Neural cell (in vitro differentiated cells): ENCODE results near the gene GALK1. TPM values are rescaled to one million over a fixed set of nuclear protein-coding genes. Genes with fewer than 3 reads are reported as not detected.

Experiments used
- H2AFZ ChIP-seq: fragments of 200-600, 300-800 bp; sonication (generic), shearing (Covaris generic); 2 replicates; pipeline ENCODE4 v1.6.0; 2014; ENCODE audit warnings: low read depth, mild to moderate bottlenecking, antibody characterized with exemption, low read length, moderate library complexity
- H3F3A ChIP-seq: fragments of 200-600 bp; shearing (Covaris generic); 2 replicates; pipeline ENCODE4 v1.6.1; 2016; ENCODE audit warnings: mild to moderate bottlenecking, moderate library complexity, mixed read lengths, antibody characterized with exemption, low read length; ENCODE audit not compliant: insufficient read depth, poor library complexity, severe bottlenecking
- H3K27ac ChIP-seq: fragments of 200-600, 300-800 bp; sonication (generic), shearing (Covaris generic); 2 replicates; pipeline ENCODE4 v1.5.1; 2014; ENCODE audit warnings: mild to moderate bottlenecking, low read length, moderate library complexity
- H3K27me3 ChIP-seq: fragments of 300-800, 200-600 bp; sonication (generic), shearing (Covaris generic); 2 replicates; pipeline ENCODE4 v1.6.0; 2014; ENCODE audit warnings: mild to moderate bottlenecking, low read depth, low read length, moderate library complexity; ENCODE audit not compliant: insufficient read depth
- H3K36me3 ChIP-seq: fragments of 300-800, 200-600 bp; sonication (generic), shearing (Covaris generic); 2 replicates; pipeline ENCODE4 v1.5.1; 2014; ENCODE audit warnings: mild to moderate bottlenecking, antibody characterized with exemption, low read length, moderate library complexity; ENCODE audit not compliant: insufficient read depth
- H3K4me2 ChIP-seq: fragments of 300-800, 200-600 bp; sonication (generic), shearing (Covaris generic); 2 replicates; pipeline ENCODE4 v1.6.0; 2014; ENCODE audit warnings: mild to moderate bottlenecking, low read length
- H3K4me3 ChIP-seq: fragments of 300-800, 200-600 bp; sonication (generic), shearing (Covaris generic); 2 replicates; pipeline ENCODE4 v1.5.1; 2014; ENCODE audit warnings: mild to moderate bottlenecking, low read length, moderate library complexity
- H3K79me2 ChIP-seq: fragments of 200-600 bp; shearing (Covaris generic); replicated peaks from 2 replicates; pipeline ENCODE4 v1.6.0; 2014; ENCODE audit warnings: mild to moderate bottlenecking, low read length, moderate library complexity; ENCODE audit not compliant: insufficient read depth
- H3K9ac ChIP-seq: fragments of 300-800, 200-600 bp; sonication (generic), shearing (Covaris generic); 2 replicates; pipeline ENCODE4 v1.6.1; 2016; ENCODE audit warnings: mild to moderate bottlenecking, low read length, mixed read lengths
- H3K9me2 ChIP-seq: fragments of 200-600 bp; shearing (Covaris generic); 2 replicates; pipeline ENCODE4 v1.6.1; 2016; ENCODE audit warnings: mild to moderate bottlenecking, low read length, mixed read lengths; ENCODE audit not compliant: insufficient read depth
- H3K9me3 ChIP-seq: fragments of 200-600, 300-800 bp; sonication (generic), shearing (Covaris generic); 2 replicates; pipeline ENCODE4 v1.6.1; 2016; ENCODE audit warnings: mild to moderate bottlenecking, mixed run types, low read length, moderate library complexity, mixed read lengths
- H4K20me1 ChIP-seq: fragments of 200-600 bp; shearing (Covaris generic); 2 replicates; pipeline ENCODE4 v1.6.1; 2016; ENCODE audit warnings: mild to moderate bottlenecking, mixed run types; ENCODE audit not compliant: insufficient read depth
- EP300 ChIP-seq: fragments of 450-650 bp; conservative IDR thresholded peaks from 2 replicates; pipeline ENCODE4 v1.6.1; 2014; ENCODE audit warnings: antibody characterized with exemption, mild to moderate bottlenecking, moderate library complexity; ENCODE audit not compliant: poor library complexity, severe bottlenecking
- EZH2 ChIP-seq: fragments of 200-600, 300-800 bp; shearing (Covaris generic), sonication (generic); IDR thresholded peaks from 2 replicates; pipeline ENCODE4 v1.6.1; 2014; ENCODE audit warnings: antibody characterized with exemption, low read length, borderline replicate concordance, mild to moderate bottlenecking; ENCODE audit not compliant: insufficient read depth, poor library complexity, severe bottlenecking
- MXI1 ChIP-seq: fragments of 450-650 bp; conservative IDR thresholded peaks from 2 replicates; pipeline ENCODE4 v1.6.1; 2014; ENCODE audit warnings: antibody characterized with exemption, mild to moderate bottlenecking; ENCODE audit not compliant: poor library complexity, severe bottlenecking
- POLR2AphosphoS5 ChIP-seq: IDR thresholded peaks from 2 replicates; pipeline ENCODE4 v1.6.1; 2012
- RAD21 ChIP-seq: fragments of 450-650 bp; conservative IDR thresholded peaks from 2 replicates; pipeline ENCODE4 v1.6.1; 2014; ENCODE audit warnings: antibody characterized with exemption, mild to moderate bottlenecking, moderate library complexity
- SMC3 ChIP-seq: fragments of 450-650 bp; conservative IDR thresholded peaks from 2 replicates; pipeline ENCODE4 v1.6.1; 2014; ENCODE audit warnings: antibody characterized with exemption, mild to moderate bottlenecking, moderate library complexity; ENCODE audit not compliant: poor library complexity
- TAF1 ChIP-seq: IDR thresholded peaks from 2 replicates; pipeline ENCODE4 v1.6.1; 2012; ENCODE audit warnings: low read depth
- polyA plus RNA-seq: library from polyadenylated mRNA; depleted of rRNA; stranded (reverse); fragments of >200 nt; gene quantifications from 2 replicates; pipeline ENCODE4 v1.2.3, GENCODE V29; 2014
- TF ChIP-seq, protein P1 (sequence below): IDR thresholded peaks from 2 replicates; pipeline ENCODE4 v1.6.1; 2012; ENCODE audit warnings: borderline replicate concordance
- TF ChIP-seq, protein P2 (sequence below): fragments of 450-650 bp; IDR thresholded peaks from 2 replicates; pipeline ENCODE4 v1.5.1; 2014; ENCODE audit warnings: antibody characterized with exemption, mild to moderate bottlenecking, moderate library complexity; ENCODE audit not compliant: poor library complexity, severe bottlenecking

The GALK1 gene
- polyA plus RNA-seq, 1 donor from 2014 or later = 4.8 TPM

- no peaks in the 10 kb centered on the region for H3K9me2 ChIP-seq
- H3K4me2 ChIP-seq = no peak overlapping the region
- H3K79me2 ChIP-seq = no peaks in the 10 kb centered on the region
- H3K9me3 ChIP-seq = no peaks in the 10 kb centered on the region
- H3K27ac ChIP-seq = no peak overlapping the region
- no peaks in the 10 kb centered on the region for H3K27me3 ChIP-seq
- H4K20me1 ChIP-seq = no peaks in the 10 kb centered on the region
- no peaks in the 10 kb centered on the region for H3F3A ChIP-seq
- TF ChIP-seq EP300 = no peak
- TF ChIP-seq POLR2AphosphoS5 = no peak
- TF ChIP-seq RAD21 = no peak
- no peak for TF ChIP-seq EZH2
- TF ChIP-seq, protein P1, sequence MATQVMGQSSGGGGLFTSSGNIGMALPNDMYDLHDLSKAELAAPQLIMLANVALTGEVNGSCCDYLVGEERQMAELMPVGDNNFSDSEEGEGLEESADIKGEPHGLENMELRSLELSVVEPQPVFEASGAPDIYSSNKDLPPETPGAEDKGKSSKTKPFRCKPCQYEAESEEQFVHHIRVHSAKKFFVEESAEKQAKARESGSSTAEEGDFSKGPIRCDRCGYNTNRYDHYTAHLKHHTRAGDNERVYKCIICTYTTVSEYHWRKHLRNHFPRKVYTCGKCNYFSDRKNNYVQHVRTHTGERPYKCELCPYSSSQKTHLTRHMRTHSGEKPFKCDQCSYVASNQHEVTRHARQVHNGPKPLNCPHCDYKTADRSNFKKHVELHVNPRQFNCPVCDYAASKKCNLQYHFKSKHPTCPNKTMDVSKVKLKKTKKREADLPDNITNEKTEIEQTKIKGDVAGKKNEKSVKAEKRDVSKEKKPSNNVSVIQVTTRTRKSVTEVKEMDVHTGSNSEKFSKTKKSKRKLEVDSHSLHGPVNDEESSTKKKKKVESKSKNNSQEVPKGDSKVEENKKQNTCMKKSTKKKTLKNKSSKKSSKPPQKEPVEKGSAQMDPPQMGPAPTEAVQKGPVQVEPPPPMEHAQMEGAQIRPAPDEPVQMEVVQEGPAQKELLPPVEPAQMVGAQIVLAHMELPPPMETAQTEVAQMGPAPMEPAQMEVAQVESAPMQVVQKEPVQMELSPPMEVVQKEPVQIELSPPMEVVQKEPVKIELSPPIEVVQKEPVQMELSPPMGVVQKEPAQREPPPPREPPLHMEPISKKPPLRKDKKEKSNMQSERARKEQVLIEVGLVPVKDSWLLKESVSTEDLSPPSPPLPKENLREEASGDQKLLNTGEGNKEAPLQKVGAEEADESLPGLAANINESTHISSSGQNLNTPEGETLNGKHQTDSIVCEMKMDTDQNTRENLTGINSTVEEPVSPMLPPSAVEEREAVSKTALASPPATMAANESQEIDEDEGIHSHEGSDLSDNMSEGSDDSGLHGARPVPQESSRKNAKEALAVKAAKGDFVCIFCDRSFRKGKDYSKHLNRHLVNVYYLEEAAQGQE = no peak
- TF ChIP-seq TAF1 = no peak
- TF ChIP-seq, protein P2, sequence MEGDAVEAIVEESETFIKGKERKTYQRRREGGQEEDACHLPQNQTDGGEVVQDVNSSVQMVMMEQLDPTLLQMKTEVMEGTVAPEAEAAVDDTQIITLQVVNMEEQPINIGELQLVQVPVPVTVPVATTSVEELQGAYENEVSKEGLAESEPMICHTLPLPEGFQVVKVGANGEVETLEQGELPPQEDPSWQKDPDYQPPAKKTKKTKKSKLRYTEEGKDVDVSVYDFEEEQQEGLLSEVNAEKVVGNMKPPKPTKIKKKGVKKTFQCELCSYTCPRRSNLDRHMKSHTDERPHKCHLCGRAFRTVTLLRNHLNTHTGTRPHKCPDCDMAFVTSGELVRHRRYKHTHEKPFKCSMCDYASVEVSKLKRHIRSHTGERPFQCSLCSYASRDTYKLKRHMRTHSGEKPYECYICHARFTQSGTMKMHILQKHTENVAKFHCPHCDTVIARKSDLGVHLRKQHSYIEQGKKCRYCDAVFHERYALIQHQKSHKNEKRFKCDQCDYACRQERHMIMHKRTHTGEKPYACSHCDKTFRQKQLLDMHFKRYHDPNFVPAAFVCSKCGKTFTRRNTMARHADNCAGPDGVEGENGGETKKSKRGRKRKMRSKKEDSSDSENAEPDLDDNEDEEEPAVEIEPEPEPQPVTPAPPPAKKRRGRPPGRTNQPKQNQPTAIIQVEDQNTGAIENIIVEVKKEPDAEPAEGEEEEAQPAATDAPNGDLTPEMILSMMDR = no peak
- TF ChIP-seq SMC3 = no peak
- no peak for TF ChIP-seq MXI1
- H3K4me3 ChIP-seq = no peak overlapping the region
- H2AFZ ChIP-seq = no peak overlapping the region
- no peak overlapping the region for H3K9ac ChIP-seq
- no peaks in the 10 kb centered on the region for H3K36me3 ChIP-seq
These were observed 34.9 kb downstream of the GALK1 start for GRCh38 chr17:75730065-75730464.

- Histone ChIP-seq H3F3A (no peaks in the 10 kb centered on the region), H3K9me3 (no peaks in the 10 kb centered on the region), H3K9me2 (no peaks in the 10 kb centered on the region), H3K4me2 (no peak overlapping the region), H3K4me3 (no peak overlapping the region), H3K79me2 (no peaks in the 10 kb centered on the region), H4K20me1 (no peaks in the 10 kb centered on the region), H3K27me3 (no peaks in the 10 kb centered on the region), H3K36me3 (no peaks in the 10 kb centered on the region), H2AFZ (no peak overlapping the region), H3K27ac (no peak overlapping the region), H3K9ac (no peak overlapping the region)
- TF ChIP-seq MXI1 (no peak), SMC3 (no peak), EZH2 (no peak), RAD21 (no peak), EP300 (no peak), POLR2AphosphoS5 (no peak), TAF1 (no peak)
- TF ChIP-seq, protein P1 = no peak
- TF ChIP-seq, protein P2 = no peak
These were observed 35.6 kb downstream of the GALK1 start for GRCh38 chr17:75729351-75729750.
